ENCODE data around the gene KCTD7. TPM values are rescaled to one million over a fixed set of nuclear protein-coding genes. Genes with fewer than 3 reads are reported as not detected.
"Not testable (repeated sequence)": the region's sequence is repeated elsewhere in the genome, so short reads cannot be mapped to it uniquely, and the experiment has no call there.

Gene KCTD7
- total and polyA plus RNA-seq, 2 of the 4 experiments (the other 2 are of a cell fraction) = 6.1 to 12.8 TPM

DNA sequence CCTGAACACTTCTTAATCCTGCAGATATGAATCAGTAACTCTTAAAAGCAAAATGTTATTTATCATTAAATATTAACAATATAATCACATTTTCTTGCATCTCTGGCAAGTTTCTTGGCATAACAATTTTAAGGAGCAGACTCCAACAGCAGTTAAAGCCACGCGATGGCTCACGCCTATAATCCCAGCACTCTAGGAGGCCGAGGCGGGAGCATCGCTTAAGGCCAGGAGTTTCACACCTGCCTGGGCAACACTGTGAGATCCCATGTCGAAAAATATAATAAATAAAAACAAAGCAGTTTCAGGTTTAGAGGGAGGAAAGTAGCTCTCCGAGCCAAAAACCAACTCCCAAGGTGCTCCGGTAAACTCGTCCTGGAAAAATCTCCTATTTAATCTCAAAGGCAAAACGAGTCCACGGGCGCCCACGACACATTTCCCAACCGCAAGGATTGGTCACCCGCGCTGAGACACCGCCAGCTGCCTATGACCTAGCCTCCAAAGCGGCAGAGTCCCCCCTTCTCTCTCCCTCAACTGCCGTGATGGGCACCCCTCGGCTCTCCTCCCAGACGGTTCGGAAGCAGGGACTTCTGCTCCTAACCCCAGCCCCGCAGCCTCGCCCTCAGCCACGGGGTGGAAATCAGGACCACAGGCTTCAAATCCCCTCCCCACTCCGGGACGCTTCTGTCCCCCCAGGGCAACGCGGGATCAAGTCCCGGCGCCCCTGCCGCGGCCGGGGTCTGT is 37.5 kb upstream of the KCTD7 start:
- H2BK15ac ChIP-seq (ENCODE audit: low read depth, low read length); DNase-seq; H3K4me1 ChIP-seq (ENCODE audit: control insufficient read depth, insufficient read depth, low read length); POLR2A ChIA-PET (ENCODE audit: unreplicated experiment); in situ Hi-C loops (cut with MboI; ENCODE audit: low sequenced_read_pairs); H2BK20ac ChIP-seq (ENCODE audit: low read depth, low read length); H3K9me3 ChIP-seq (ENCODE audit: control insufficient read depth, insufficient read depth, low read length); H2BK120ac ChIP-seq (ENCODE audit: low read depth, low read length); H3K27me3 ChIP-seq (ENCODE audit: control insufficient read depth, insufficient read depth, low read length); intact Hi-C loops (cut with micrococcal nuclease); dilution Hi-C loops (cut with HindIII; ENCODE audit: low sequenced_read_pairs, unreplicated experiment); CTCF ChIA-PET; H3K36me3 ChIP-seq (ENCODE audit: control insufficient read depth, insufficient read depth, low read length): not testable (repeated sequence)
- Histone ChIP-seq H3K23ac (ENCODE audit: low read depth, low read length) (peak overlapping the region; percentile 39; the same call in 1 of the 2 replicates), H2AK9ac (replicated peaks; ENCODE audit: low read depth, low read length, poor library complexity) (peak overlapping the region; percentile 97), H2AK5ac (ENCODE audit: low read depth, low read length) (peak overlapping the region; percentile 85), H3K4ac (ENCODE audit: low read depth, low read length) (peak overlapping the region; percentile 66), H3K9me1 (ENCODE audit: insufficient read depth, low read length) (peaks cover 23% of the 10 kb centered on the region), H4K8ac (ENCODE audit: low read depth in 2 of 2, low read length in 2 of 2) (peak overlapping the region in 1 of 2 experiments; percentile 61; a peak in 1 of 4 replicates), H3K27ac (ENCODE audit: insufficient read depth, low read length) (peak overlapping the region; percentile 96), H3K4me3 (ENCODE audit: insufficient read depth, low read depth, low read length) (peak overlapping the region; percentile 76), H3K79me1 (ENCODE audit: low read depth in 1 of 2, low read length in 2 of 2) (peaks cover 0 to 39% of the 10 kb centered on the region in 2 experiments; a peak in 3 of 4 replicates), H4K91ac (ENCODE audit: insufficient read depth, low read depth, low read length) (peak overlapping the region; percentile 71), H4K5ac (ENCODE audit: low read depth, low read length) (peak overlapping the region; percentile 25), H4K20me1 (ENCODE audit: insufficient read depth, low read length) (peaks cover 49% of the 10 kb centered on the region), H2BK5ac (ENCODE audit: low read depth, low read length, poor library complexity, severe bottlenecking) (peak overlapping the region; percentile 89), H3K14ac (replicated peaks; ENCODE audit: low read depth, low read length) (peak overlapping the region; percentile 88), H3K4me2 (ENCODE audit: low read depth, low read length) (peak overlapping the region; percentile 80), H3K56ac (ENCODE audit: extremely low read depth, insufficient read depth, low read length) (peak overlapping the region; percentile 68), H3K18ac (ENCODE audit: low read depth, low read length) (peak overlapping the region; percentile 61), H3K9ac (ENCODE audit: low read depth, low read length) (peak overlapping the region; percentile 89), H2AFZ (replicated peaks; ENCODE audit: low read length, poor library complexity) (peak overlapping the region; percentile 90)
- WGBS, 2 experiments (ENCODE audit: extremely low coverage in 2 of 2, insufficient read length in 1 of 2) = 5% methylated on average over 19 of the region's 35 CpGs; no CpG with 5 or more reads in 1 of the 2 experiments
- BruUV-seq (replicated peaks) = TSS peak; percentile 14
- peak; percentile 70 for TF ChIP-seq POLR2A (IDR thresholded peaks at IDR 0.05; ENCODE audit: low read depth, low read length)
- peak; percentile 24 for ATAC-seq (ENCODE audit: low read depth)

Data from IMR-90 (cell line).